GM18507 (cell line): ENCODE results near the gene ICE2.
"Not testable (repeated sequence)": the region's sequence is repeated elsewhere in the genome, so short reads cannot be mapped to it uniquely, and the experiment has no call there.

Experiments
- DNase-seq: peaks from one replicate; pipeline ENCODE4 v3.0.0; 2011; ENCODE audit warnings: low read depth; ENCODE audit not compliant: insufficient read length; ENCODE audit errors: extremely low spot score
- FAIRE-seq: peaks from 2 replicates; lab custom pipeline; 2011; peaks lifted over from hg19 to GRCh38; lab: Jason Lieb, UNC

ICE2 gene

DNA sequence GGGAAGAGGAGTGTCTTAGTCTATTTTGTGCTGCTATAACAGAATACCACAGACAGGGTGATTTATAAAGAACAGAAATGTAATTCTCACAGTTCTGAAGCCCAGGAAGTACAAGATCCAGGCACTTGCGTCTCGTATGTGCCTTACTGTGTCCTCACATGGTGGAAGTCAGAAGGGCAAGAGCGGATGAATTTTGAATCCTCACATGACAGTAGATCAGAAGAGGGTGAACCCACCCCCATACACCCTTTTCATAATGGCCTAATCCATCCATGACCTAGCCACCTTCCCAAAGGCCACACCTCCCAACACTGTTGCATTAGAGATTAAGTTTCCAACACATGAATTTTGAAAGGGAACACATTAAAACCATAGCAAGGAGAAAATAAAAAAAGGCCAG, 62.5 kb downstream of the ICE2 start:
- DNase-seq (no peak), FAIRE-seq (no peak)

DNA sequence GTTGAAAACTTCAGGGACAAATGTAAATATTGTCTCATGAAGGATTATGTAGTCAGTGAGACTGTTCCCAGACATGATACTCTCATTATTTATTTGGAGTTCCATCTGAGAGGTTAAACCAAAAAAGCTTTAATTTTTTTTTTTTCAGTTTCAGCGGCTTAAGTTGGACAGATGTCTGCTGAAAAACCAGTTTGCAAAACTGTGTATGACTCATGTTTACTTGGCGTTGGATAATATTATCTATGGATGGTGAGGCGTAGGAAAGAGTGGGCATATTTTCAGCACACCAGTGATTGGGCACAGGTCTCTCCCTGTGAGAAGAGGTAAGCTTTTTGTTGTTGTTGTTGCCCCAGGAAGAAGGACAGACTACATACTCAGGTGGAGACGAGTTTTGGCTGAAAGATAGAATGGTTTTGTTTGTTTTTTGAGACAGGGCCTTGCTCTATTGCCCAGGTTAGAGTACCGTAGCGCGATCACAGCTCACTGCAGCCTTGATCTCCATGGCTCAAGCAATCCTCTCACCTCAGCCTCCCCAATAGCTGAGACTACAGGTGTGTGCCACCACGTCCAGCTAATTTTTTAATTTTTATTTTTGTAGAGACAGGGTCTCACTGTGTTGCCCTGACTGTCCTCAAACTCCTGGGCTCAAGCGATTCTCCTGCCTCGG, 64.8 kb downstream of the ICE2 start:
- FAIRE-seq (no peak), DNase-seq (no peak)

DNA sequence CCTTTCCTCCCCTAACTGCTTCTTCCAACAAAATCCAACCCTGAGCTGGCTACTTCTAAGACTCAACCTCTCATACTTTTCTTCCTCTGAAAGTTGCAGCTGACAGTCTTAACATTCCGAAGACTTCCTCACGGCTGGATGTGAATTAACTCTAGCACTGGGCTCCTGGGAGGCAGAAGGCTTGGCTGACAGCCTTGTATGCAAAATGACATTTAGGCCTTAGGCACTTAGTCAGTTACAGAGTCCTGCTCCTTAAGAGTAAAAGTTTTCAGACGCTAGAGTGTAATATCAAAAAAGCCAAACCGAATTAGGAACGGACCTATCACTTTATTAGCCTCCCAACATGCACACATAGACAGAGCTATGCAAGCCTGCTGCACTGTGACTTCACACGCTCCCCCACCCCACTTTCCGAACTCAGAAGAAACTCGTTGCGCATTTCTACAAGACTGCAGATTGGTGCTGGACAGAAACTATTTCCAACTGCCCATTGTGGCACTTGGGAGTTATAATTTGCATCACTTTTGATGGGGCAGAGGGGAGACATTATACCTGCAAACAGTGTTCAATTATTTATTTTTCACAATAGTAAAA, 65.6 kb downstream of the ICE2 start:
- no peak for DNase-seq

DNA sequence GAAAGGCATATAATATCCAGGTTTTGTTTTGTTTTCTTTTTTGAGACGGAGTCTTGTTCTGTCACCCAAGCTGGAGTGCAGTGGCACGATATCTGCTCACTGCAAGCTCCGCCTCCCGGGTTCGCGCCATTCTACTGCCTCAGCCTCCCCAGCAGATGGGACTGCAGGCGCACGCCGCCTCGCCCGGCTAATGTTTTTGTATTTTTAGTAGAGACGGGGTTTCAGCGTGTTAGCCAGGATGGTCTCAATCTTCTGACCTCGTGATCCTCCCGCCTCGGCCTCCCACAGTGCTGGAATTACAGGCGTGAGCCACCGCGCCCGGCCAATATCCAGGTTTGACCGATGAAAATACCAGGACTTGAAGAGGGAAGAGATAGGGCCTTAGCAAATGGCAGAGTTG, 66.1 kb downstream of the ICE2 start:
- not testable (repeated sequence) for FAIRE-seq, DNase-seq

More for the DNA sequence above, 65.6 kb downstream of the ICE2 start:
- no peak for FAIRE-seq

DNA sequence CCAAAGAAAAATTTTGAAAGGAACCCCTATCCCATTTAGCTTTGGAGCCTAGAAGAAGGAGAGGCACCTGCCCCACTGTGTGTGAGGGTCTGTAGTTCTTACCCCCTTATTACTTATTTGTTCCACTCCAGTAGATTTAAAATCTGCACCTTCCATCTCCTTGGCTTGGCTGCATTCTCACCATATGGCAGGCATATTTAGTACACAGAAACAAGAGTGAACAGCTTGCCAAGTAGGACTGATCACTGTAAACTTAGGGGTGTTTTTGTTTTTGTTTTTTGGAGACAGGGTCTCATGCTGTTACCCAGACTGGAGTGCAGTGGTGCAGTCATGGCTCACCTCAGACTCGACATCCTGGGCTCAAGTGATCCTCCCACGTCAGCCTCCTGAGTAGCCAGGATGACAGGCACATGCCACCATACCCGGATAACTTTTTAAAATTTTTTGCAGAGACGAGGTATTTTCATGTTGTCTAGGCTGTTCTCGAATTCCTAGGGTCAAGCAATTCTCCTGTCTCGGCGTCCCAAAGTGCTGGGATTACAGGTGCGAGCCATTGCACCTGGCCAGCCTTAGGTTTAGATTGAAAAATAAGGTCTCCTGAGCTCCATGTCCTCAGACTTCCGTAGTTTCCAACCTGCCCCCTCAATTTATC, 67.0 kb downstream of the ICE2 start:
- FAIRE-seq (no peak), DNase-seq (no peak)

DNA sequence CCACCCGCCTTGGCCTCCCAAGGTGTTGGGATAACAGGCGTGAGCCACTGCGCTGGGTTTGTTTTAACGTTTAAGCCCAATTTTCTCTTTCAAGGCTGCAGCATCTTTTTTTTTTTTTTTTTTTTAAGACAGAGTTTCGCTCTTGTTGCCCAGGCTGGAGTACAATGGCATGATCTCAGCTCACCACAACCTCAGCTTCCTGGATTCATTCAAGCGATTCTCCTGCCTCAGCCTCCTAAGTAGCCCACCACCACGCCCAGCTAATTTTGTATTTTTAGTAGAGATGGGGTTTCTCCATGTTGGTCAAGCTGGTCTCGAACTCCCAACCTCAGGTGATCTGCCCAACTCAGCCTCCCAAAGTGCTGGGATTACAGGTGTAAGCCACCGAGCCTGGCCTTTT, 68.6 kb downstream of the ICE2 start:
- FAIRE-seq, result not testable (repeated sequence)

DNA sequence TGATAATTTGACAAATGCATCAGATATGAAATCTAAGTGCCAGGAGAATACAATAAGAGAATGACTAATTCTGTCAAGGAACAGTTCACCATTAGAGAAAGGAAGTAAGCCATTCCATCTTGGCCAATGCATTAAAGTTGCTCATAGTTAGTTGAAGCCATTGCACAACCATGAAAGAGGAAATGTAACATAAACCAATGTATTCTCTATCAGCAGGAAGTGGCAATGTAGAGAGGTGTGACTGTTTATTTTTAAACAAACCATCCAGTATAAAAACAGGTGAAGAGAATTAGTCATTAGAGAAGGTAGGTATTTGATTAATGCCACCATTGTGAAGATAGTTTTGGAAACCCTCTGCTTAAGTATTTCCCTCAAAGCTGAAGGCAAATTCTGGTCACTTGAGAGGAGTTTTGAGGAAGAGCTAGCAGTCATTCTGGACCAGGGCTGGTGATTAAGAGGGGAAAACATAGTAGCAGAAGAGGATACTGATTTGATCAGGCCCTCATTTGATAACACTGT, 70.4 kb downstream of the ICE2 start:
- DNase-seq (peak; percentile 8), FAIRE-seq (peak; percentile 24)

More for the DNA sequence above, 68.6 kb downstream of the ICE2 start:
- not testable (repeated sequence) for DNase-seq

DNA sequence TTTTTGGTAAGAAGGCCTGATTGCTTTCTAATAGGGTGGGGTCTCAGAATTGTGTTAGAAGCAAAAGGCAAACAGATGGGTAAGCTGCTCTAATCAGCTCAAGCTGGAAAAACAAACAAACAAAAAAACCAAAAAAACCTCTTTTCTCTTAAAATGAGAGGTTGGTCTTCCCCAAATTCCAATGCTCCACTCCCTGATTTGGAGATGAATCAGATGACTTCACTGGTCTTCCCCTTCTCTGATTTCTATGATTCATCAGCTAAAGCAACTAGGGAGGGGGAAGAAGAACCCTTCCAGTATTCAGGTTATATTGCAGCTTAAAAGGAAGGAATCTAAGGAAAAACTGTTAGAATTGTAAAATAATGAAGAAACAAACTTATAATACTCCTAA, 71.5 kb downstream of the ICE2 start:
- no peak for FAIRE-seq

DNA sequence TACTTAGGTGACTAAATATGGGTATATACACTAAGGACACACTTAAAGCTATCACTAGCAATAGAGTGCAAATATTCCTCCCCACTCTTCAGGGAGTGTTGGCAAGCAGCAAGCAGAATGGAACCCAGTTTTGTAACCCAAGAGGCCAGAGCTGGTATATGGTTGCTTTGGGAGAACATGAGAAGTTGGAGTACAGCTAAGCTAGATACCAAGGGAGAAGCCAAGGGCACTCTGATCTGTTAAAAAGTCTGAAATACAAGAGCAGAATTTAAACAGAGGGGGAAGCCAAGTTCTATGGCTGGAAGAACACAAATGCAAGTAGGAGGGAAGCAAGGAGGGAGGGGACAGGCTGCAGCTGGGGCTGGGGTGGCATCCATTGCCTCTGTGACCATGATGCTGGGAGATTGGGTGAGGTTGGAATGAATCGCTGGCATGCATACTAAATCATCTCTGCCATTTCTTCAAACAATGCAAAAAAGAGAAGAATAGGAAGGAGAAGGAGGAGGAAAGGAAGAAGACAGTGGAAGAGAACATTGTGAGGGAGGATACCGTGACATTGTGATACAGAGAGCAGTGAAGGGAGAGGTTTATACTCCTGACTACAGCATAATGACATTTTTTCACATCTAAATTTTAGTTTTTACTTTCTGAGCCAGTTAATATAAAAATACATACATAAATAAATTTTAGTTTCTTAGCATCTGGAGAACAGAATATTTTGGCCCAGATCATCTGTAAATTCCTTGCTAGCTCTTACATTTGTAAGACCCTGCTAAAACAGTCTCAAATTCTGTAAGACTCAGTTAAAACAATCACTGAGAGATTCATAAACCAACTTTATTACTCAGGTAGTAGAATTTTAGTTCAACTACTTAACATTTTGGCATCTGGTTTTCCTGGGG, 72.2 kb downstream of the ICE2 start:
- no peak for DNase-seq
- FAIRE-seq, result no peak

More for the DNA sequence above, 71.5 kb downstream of the ICE2 start:
- no peak for DNase-seq

DNA sequence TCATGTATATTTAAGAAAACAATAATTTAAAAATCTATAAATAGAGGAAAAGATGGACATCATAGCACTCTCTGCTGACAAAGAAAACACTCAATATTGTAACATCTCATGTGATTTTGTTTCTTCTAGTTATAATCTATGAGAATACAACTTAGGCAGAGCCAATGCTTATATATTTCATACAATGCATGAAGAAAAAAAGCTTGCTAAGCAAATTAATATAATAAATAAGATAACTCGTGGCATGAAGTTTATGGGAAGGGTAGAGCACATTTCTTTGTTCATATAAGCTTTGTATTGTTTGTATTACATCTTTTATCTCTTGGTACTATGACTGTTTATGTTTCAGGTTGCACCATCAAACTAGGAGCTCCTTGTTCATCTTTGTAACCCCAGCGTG, 73.5 kb downstream of the ICE2 start:
- FAIRE-seq (no peak), DNase-seq (no peak)

DNA sequence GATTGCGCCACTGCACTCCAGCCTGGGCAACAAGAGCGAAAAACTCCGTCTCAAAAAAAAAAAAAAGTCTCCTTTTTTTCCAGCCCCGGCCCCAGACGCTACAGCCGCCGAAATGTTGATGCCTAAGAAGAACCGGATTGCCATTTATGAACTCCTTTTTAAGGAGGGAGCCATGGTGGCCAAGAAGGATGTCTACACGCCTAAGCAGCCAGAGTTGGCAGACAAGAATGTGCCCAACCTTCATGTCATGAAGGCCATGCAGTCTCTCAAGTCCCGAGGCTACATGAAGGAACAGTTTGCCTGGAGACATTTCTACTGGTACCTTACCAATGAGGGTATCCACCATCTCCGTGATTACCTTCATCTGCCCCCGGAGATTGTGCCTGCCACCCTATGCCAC, 74.6 kb downstream of the ICE2 start:
- DNase-seq, FAIRE-seq: not testable (repeated sequence)

DNA sequence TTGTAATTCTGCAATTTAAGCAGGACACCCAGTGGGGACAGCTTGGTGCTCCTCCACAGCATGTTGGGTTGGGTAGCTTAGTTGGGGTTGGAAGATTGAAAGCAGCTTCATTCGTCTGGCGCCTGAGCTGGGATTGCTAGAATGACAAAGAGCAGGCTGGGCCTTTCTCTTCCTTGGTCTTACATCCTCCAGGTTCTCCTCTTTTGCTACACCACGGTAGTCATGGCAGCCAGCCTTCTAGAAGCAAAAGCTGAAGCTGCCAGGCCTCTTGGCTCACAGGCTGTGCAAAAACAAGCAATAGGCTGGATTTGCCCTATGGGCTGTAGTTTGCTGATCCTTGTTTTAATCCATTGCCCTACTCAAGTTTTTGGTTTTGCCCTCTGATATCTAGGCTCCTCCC, 78.0 kb downstream of the ICE2 start:
- FAIRE-seq, result no peak

DNA sequence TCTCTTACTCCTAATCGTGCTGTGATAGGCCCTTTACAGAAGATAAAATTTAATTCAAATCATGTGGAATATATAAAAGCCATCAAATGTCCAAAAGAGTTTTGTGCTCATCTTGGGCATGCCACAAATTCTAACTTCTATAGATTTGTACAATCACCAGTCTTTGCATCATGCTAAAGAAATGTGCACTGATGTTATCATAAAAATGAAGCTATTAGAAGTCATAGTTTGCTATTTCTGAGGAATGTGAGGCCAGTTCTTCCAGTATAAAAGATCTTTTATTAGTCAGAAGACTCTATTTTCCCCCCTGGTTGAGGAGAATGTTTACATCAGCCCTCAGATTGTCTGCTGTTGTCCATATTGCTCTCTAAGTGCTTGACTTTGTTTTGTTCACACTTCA, 79.0 kb downstream of the ICE2 start:
- FAIRE-seq (no peak), DNase-seq (no peak)

More for the DNA sequence above, 78.0 kb downstream of the ICE2 start:
- DNase-seq, result no peak

DNA sequence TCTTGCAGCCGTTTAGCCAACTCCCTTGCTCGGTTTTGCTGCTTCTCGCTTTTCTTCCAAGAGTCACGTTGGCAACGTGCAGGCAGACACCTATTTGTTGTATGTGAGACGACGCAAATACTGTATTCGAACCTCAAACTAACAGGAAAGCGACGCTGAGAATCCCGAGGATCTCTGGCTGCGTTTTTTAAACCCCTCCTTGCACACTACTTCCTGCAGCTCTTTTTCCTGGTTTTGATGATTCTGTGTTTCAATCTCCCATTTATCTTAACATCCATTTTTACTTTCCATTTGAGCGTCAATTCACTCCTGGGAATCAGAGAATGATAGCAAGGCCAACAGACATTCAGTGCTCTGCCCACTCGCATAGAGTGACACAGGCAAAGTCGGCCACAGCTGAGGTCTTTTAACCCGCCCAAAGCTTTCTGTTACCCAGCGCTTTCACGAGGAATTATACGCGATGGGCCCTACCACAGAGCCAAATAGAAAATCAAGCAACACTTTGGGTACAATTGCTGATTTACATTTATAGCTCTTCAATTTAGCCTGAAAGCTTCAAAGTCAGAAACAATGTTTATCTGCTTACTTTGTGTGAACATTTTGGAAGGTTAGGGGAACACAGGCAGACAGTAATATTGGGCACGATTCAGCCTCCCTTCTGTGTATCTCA, 79.6 kb downstream of the ICE2 start:
- no peak for DNase-seq
- no peak for FAIRE-seq

DNA sequence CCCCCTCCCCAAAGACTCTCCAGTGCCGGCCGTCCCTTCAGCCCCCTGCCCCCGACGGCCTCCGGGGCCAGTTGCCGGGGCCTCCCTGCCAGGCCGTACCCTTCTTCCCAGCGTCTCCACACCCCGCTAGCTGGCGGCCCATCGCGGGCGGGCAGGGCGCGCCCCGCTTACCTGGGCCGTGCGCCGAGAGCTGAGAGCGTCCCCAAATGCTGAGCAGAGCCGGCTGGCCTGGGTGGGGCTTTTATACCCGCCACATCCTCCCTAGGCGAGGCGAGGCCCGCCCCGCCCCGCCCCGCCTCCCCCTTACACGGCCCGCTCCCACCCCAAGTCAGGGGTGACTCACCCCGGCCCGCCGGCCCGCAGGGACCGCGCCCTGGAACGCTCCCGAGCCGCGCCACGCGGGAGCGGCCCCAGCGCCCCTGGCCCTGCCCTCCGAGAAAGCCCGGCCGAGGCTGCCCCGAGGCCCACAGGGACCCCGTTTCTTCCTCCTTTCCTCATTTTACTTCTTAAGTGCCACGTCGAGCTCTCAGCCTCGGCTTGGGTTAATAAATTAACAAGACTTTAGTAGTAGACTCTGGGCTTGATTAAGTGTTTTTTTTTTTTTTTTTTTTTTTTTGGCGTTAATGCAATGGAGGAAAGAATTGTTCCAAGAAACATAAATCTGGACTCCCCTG, 81.0 kb downstream of the ICE2 start, which contains the start of gene ANXA2:
ANXA2 (minus strand) TSS at position 215 of the 674 bp plus-strand sequence. CDS start 11,911 bp downstream, outside the sequence.
- no peak for FAIRE-seq
- DNase-seq, result peak; percentile 63

DNA sequence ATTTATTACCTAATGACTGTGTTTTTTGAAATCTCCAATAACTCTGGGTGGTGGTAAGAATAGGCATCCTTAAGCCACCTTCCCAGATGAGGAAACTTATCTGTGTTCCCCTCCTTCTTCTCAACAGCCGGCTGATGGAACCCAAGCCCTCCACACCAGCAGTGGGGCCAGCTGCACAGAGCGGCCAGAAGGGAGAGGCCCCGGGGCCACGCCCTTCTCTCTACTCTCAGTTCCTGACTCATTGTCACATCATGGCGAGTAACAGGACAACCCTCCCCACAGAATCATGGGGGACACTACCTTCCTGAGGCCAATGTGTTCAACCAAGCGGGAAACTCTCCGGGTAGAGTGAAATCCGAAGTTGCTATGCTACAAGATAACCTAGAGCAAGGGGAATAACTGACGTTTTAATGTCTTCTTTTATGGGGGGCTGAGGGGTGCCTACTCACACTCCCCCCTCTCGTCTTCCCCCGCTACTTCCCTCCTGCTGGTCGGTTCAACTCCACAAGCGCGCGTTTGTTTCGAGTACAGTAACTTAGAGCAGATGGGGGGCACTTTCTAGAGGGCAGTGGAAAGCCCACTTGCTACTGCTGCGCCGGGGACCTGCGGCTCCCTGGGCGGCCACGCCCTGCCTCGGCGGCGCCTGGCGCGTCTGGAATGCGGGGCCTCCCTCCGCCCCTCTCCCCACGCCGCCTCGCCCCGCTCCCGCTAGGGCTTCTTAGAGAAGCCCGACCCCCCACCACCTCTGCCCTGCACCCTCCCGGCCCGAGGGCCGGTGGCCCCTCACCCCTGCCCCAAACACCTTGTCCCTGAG, 81.8 kb downstream of the ICE2 start:
- DNase-seq (peak; percentile 50), FAIRE-seq (peak; percentile 84)

DNA sequence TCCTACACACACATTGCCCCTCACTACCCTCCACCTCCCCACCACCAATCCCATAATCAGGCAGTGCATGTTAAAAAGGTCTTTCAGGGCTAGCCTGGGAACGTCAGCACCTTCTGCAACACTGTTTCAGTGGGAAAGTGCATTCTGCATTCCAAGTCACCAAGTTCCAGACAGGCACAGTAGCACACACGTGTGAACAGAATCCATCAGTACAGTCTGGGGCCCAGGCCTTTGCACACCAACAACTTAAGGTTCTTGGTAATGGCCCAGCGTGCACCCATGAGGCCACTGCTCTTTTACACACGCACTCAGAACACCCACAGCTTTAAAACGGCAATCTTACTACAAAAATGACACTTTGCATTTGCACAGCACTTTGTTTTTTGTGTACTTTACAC, 82.4 kb downstream of the ICE2 start:
- FAIRE-seq, result no peak
- DNase-seq, result no peak

DNA sequence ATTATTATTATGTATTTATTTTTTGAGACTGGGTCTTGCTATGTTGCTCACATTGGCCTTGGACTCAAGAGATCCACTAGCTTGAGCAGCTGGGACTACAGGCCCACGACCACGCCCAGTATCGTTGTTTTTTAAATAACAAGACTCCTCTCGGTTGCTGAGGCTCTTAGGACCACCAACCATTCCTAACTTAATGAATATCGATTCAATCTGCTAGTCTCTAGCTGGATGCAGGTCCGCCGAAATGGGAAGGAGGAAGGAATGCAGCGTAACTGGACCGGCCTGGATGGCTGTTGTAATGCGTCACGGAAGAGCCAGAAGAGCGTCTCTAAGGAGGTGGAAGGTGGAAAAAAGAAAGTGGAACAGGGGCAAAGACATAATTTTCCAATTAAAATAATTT, 82.8 kb downstream of the ICE2 start:
- DNase-seq (no peak), FAIRE-seq (no peak)
